ENCODE measurements around the gene PIK3R6.

The PIK3R6 gene

GRCh38 chr17:8875436-8875835, 8.0 kb upstream of the PIK3R6 start:
- no peak for DNase-seq (ENCODE audit: extremely low read depth in 1 of 2, low read depth in 1 of 2)

- DNase-seq (ENCODE audit: extremely low read depth in 1 of 2, low read depth in 1 of 2) = no peak
These were observed 6.6 kb upstream of the PIK3R6 start for GRCh38 chr17:8873801-8874715.

- no peak for DNase-seq (ENCODE audit: extremely low read depth in 1 of 2, low read depth in 1 of 2)
These were observed 5.4 kb upstream of the PIK3R6 start for GRCh38 chr17:8872705-8873435.

- no peak for DNase-seq (ENCODE audit: extremely low read depth in 1 of 2, low read depth in 1 of 2)
These were observed 4.7 kb upstream of the PIK3R6 start for GRCh38 chr17:8872036-8872704.

GRCh38 chr17:8871081-8871581, 3.7 kb upstream of the PIK3R6 start:
- DNase-seq (ENCODE audit: extremely low read depth in 1 of 2, low read depth in 1 of 2) = no peak

GRCh38 chr17:8870406-8871040, 3.0 kb upstream of the PIK3R6 start:
- no peak for DNase-seq (ENCODE audit: extremely low read depth in 1 of 2, low read depth in 1 of 2)

- no peak for DNase-seq (ENCODE audit: extremely low read depth in 1 of 2, low read depth in 1 of 2)
These were observed 1.8 kb upstream of the PIK3R6 start for GRCh38 chr17:8869114-8869815.

- DNase-seq (ENCODE audit: extremely low read depth in 1 of 2, low read depth in 1 of 2) = no peak
These were observed 1.1 kb upstream of the PIK3R6 start for GRCh38 chr17:8868529-8868951.

- no peak for DNase-seq (ENCODE audit: extremely low read depth in 1 of 2, low read depth in 1 of 2)
These were observed 618 bp upstream of the PIK3R6 start for GRCh38 chr17:8868092-8868491.

GRCh38 chr17:8865811-8866210, 1.7 kb downstream of the PIK3R6 start:
- no peak for DNase-seq (ENCODE audit: extremely low read depth in 1 of 2, low read depth in 1 of 2)

GRCh38 chr17:8865385-8865784, 2.1 kb downstream of the PIK3R6 start:
- no peak for DNase-seq (ENCODE audit: extremely low read depth in 1 of 2, low read depth in 1 of 2)

- DNase-seq (ENCODE audit: extremely low read depth in 1 of 2, low read depth in 1 of 2) = no peak
These were observed 5.0 kb downstream of the PIK3R6 start for GRCh38 chr17:8862213-8863056.

- DNase-seq (ENCODE audit: extremely low read depth in 1 of 2, low read depth in 1 of 2) = no peak
These were observed 5.8 kb downstream of the PIK3R6 start for GRCh38 chr17:8861495-8862181.

GRCh38 chr17:8859804-8860430, 7.6 kb downstream of the PIK3R6 start:
- DNase-seq (ENCODE audit: extremely low read depth in 1 of 2, low read depth in 1 of 2) = no peak

- peak; percentile 37 to 50 for DNase-seq (ENCODE audit: extremely low read depth in 1 of 2, low read depth in 1 of 2)
These were observed 8.3 kb downstream of the PIK3R6 start for GRCh38 chr17:8859027-8859803.

- DNase-seq (ENCODE audit: extremely low read depth in 1 of 2, low read depth in 1 of 2) = peak; percentile 39 to 52
These were observed 9.6 kb downstream of the PIK3R6 start for GRCh38 chr17:8857919-8858318.

- DNase-seq (ENCODE audit: extremely low read depth in 1 of 2, low read depth in 1 of 2) = no peak
These were observed 10.5 kb downstream of the PIK3R6 start for GRCh38 chr17:8856869-8857575.
